HG02759 (cell line): Measurements from ENCODE around the gene EEFSEC.

Source experiments
- ATAC-seq: cut with Tn5 transposase; IDR thresholded peaks from one replicate; pipeline ENCODE4 v1.9.1; 2021; ENCODE audit warnings: mild to moderate bottlenecking, moderate library complexity; ENCODE audit not compliant: unreplicated experiment

EEFSEC gene

GRCh38 chr3:128329491-128330213 lies 176.4 kb downstream of the EEFSEC start:
- no peak for ATAC-seq

GRCh38 chr3:128330214-128330842 lies 177.0 kb downstream of the EEFSEC start:
- no peak for ATAC-seq

- ATAC-seq, result no peak
These were observed 180.9 kb downstream of the EEFSEC start for GRCh38 chr3:128334086-128334645.

- ATAC-seq, result no peak
These were observed 181.5 kb downstream of the EEFSEC start for GRCh38 chr3:128334766-128335165.

- no peak for ATAC-seq
These were observed 182.5 kb downstream of the EEFSEC start for GRCh38 chr3:128335621-128336296.

- no peak for ATAC-seq
These were observed 183.3 kb downstream of the EEFSEC start for GRCh38 chr3:128336337-128337156.

GRCh38 chr3:128337305-128337704 lies 184.0 kb downstream of the EEFSEC start:
- ATAC-seq, result no peak

GRCh38 chr3:128338536-128339330 lies 185.5 kb downstream of the EEFSEC start:
- no peak for ATAC-seq

- no peak for ATAC-seq
These were observed 186.3 kb downstream of the EEFSEC start for GRCh38 chr3:128339491-128340012.

GRCh38 chr3:128340198-128340903 lies 187.1 kb downstream of the EEFSEC start:
- no peak for ATAC-seq

- no peak for ATAC-seq
These were observed 187.7 kb downstream of the EEFSEC start for GRCh38 chr3:128340904-128341555.

- no peak for ATAC-seq
These were observed 188.5 kb downstream of the EEFSEC start for GRCh38 chr3:128341659-128342395.

GRCh38 chr3:128342701-128343180 lies 189.5 kb downstream of the EEFSEC start:
- ATAC-seq, result no peak

- no peak for ATAC-seq
These were observed 190.2 kb downstream of the EEFSEC start for GRCh38 chr3:128343287-128344051.

- no peak for ATAC-seq
These were observed 190.9 kb downstream of the EEFSEC start for GRCh38 chr3:128344052-128344735.

GRCh38 chr3:128345196-128345595 lies 191.9 kb downstream of the EEFSEC start:
- ATAC-seq, result no peak
